IPS-15b (cell line): ENCODE data around the gene ZNF22.

ENCODE experiments used
- H3K27me3 ChIP-seq: one replicate; pipeline ENCODE4 v1.6.1; 2013; ENCODE audit warnings: low read length; ENCODE audit not compliant: control insufficient read depth, insufficient read depth
- H3K36me3 ChIP-seq: one replicate; pipeline ENCODE4 v1.6.1; 2013; ENCODE audit warnings: low read length; ENCODE audit not compliant: control insufficient read depth, insufficient read depth
- H3K4me1 ChIP-seq: one replicate; pipeline ENCODE4 v1.6.1; 2013; ENCODE audit warnings: mild to moderate bottlenecking, low read length; ENCODE audit not compliant: control insufficient read depth, insufficient read depth
- H3K4me3 ChIP-seq: one replicate; pipeline ENCODE4 v1.5.1; 2013; ENCODE audit warnings: low read depth, low read length
- H3K9ac ChIP-seq: one replicate; pipeline ENCODE4 v1.6.1; 2013; ENCODE audit warnings: low read depth, mild to moderate bottlenecking, low read length
- H3K9me3 ChIP-seq: one replicate; pipeline ENCODE4 v1.6.1; 2013; ENCODE audit warnings: mild to moderate bottlenecking, low read length; ENCODE audit not compliant: control insufficient read depth, insufficient read depth

Gene ZNF22

DNA sequence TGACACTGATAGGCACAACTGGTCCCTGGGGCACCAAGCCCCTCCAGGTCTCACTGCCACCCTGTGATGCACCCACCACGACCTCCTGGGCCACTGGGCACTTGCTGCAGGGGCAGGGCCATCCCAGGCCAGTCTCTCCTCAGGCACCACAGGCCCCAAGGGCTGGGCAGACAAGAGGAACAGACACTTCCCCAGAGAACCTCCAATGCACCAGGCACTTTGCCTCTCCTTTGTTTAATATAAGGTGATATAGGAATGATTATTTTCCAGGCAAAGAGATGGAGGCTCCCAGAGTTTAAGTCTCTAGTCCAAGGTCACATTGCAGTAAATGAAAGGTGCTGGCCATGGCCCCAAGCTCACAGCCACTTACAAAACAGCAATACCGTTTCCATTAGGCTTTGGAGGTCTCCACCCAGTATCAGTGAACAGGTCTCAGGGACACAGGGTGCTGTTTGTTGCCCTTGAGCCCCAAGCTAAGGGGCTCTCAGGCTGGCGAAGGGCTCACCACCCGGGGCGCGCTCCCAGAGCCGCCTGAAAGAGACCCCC lies 26.6 kb upstream of the ZNF22 start:
- H3K9me3 ChIP-seq, result no peaks in the 10 kb centered on the region
- no peak overlapping the region for H3K9ac ChIP-seq
- H3K4me3 ChIP-seq, result peak overlapping the region; percentile 70
- peaks cover 42% of the 10 kb centered on the region for H3K4me1 ChIP-seq
- no peaks in the 10 kb centered on the region for H3K36me3 ChIP-seq
- no peaks in the 10 kb centered on the region for H3K27me3 ChIP-seq

DNA sequence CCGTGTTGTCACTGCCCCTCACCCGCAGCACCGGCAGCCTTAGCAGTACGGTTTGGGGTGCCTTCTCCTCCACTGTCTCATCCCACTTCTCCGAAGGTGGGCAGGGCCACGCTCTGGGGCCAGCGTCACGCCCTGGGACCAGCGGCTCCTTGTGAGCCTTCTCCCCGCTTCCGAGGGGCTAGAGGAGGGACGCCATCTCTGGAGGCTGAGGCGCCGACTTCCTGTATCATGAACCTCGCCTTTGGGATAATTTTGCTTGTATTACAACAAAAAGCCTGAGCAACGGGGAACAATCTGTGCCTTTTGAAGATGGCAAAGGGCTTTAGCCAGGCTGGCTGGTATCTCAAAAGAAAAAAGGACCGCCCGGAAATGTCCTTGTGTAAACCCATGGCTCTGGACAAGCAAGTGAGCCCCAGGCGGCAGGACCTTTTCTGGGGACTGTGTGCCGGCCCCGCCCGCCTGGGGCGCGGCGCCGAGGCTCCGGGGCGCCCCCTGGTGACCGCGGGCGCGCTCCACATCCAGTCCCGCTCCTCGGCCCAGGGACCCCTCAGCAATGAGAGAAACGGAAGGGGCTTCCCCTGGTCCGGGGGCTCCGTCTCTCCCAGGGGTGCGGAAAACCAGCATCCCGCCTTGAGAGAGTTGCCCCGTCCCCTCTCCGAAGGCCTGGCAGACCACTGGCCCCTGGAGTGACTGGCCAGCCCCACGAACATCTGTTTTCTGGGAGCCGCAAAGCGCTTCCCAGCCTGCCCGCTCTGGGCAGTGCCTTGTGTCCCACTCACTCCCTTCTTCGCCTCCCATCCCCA lies 25.9 kb upstream of the ZNF22 start:
- Histone ChIP-seq H3K36me3 (no peaks in the 10 kb centered on the region), H3K4me3 (peak overlapping the region; percentile 70), H3K9ac (peak overlapping the region; percentile 76)

DNA sequence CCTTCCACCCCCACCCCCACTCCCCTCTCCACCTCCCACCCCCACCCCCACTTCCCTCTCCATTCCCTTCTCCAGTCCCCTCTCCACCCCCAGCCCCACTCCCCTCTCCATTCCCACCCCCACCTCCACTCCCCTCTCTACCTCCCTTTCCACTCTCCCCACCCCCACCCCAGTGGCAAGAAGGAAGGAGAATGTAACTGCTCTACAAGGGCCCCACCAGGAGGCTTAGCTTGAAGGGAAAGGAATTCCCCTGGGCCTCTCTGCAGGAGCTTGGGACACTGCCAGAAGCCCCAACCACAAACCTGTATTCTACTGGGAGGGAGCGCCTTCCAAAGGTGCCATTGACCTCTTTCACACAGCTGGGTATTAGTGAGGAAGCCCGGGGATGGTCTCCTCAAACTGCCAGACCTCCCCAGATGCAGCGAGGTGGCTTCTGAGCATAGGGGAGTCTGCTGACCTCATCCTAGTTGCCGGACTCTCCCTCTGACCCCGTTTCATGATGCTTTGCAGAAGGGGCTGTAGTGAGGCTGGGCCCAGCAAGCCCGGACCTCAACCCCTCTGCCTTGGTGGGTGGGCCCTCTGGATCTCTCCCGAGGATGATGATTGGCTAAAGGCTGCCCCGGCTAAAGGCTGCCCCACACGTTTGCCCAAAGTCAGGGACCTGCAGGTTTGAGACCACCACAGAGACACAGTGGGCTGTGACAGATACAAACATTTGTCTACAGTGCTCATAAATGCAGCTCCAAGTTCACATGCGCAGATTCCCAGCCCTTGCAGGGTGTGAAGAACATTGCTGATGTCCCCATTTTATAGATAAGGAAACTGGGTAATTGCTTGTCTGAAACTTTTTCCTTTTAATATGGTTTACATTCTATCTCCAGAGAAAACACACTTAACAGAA lies 25.0 kb upstream of the ZNF22 start:
- H3K36me3 ChIP-seq, result no peaks in the 10 kb centered on the region
- peak overlapping the region; percentile 55 for H3K4me3 ChIP-seq
- no peaks in the 10 kb centered on the region for H3K9me3 ChIP-seq
- peaks cover 56% of the 10 kb centered on the region for H3K4me1 ChIP-seq
- no peaks in the 10 kb centered on the region for H3K27me3 ChIP-seq
- H3K9ac ChIP-seq, result no peak overlapping the region

More for the DNA sequence above, 25.9 kb upstream of the ZNF22 start:
- H3K4me1 ChIP-seq, result peaks cover 48% of the 10 kb centered on the region
- no peaks in the 10 kb centered on the region for H3K27me3 ChIP-seq
- H3K9me3 ChIP-seq, result no peaks in the 10 kb centered on the region

DNA sequence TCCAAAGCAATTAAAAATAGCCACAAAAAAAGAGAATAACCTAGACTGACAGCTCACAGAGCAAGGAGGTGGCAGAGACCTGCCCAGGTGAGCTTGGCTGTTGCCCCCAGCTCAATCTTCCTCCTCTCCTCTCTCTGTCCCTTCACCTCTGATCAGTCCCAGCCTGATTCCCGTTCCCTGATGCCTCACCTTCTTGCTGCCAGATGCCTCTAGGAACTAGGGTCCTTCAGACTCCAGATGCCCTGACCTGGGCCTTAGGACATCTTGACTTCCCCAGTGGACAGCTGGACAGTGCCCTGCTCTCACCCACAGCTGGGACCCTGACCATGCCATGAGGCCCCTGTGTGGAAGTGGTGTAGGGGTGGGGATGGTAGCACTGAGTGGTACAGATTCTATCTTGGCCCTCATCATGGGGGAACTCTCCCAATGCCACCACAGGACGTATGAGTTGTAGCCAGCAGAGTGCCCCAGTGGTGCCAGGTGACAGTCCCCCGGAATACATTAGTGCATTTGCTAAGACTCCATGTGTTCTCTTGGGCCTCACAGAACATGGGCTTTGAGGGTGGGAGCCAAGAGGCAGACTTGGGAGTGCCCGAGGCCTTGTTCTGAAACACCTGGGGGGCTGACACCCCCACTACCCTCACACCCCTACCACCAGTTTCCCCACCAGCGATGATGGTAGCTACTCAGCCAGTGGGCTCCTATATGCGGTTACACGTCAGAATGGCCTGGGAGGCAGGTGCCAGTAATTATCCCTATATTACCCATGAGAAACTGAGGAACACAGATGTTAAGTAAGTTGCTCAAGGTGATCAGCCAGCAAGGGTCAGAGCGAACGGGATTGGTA lies 24.1 kb upstream of the ZNF22 start:
- H3K9me3 ChIP-seq, result no peaks in the 10 kb centered on the region
- H3K4me3 ChIP-seq, result no peak overlapping the region
- H3K36me3 ChIP-seq, result no peaks in the 10 kb centered on the region
- H3K4me1 ChIP-seq, result peaks cover 57% of the 10 kb centered on the region
- no peaks in the 10 kb centered on the region for H3K27me3 ChIP-seq
- H3K9ac ChIP-seq, result no peak overlapping the region

DNA sequence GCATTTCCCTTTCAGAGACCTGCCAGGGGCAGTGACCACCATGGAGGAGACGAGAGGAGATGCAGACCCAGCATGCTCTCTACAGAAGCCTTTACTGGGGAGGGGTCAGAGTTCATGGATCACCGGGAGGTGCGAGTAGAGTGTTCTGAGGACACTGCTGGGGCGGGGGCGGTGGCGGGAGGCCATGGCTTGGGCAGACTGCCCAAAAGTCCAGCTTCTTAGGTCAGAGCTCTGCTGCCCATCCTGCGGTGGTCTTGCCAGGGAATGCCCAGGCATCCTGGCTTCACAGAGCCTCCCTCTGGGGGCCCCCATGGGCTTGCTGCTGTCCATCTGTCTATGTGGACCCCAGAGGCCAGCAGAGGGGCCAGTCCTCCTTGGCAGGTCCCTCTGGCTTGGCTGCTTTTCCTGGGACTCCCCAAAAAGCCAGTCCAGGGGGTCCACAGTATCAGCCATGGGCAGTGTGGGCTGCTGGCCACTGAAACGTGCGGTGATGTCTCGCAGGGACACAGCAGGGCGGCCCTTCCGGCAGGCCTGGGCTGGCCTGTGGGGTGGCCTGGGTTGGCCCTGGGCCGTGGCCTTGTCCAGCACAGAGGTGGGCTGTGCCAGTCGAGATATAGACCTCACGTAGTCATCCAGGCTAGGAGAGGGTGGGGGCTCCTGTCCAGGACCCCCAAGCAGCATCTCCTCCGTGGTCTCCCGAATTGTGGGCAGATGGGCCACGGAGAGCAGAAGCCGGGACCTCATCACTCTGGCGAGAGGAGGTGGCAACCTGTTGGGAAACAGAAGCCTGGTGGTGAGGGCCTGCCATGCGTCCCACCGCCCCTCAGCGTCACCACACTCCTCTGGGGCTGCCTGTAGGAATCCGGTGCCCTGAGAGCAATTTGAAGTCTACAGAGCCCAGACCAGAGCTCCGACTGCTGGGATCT lies 23.2 kb upstream of the ZNF22 start:
- Histone ChIP-seq H3K9ac (peak overlapping the region; percentile 2), H3K4me3 (peak overlapping the region; percentile 13)

DNA sequence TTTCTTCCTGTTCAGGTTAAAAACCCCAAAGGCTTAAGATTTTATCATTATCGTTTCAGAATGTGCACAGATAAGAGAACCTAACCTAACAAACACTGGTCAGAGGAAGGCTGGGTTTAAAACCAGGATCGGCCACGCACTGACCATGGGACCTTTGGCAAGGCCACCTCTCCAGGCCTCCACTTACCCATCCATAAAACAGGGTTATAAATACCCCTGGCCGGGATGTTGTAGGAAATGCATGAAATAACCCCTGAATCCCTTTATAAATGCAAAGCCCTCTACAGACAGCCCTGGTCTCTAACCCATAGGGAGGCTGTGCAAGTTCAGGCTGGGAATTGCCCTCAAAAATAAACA lies 22.5 kb upstream of the ZNF22 start:
- peak overlapping the region; percentile 2 for H3K9ac ChIP-seq
- peaks cover 55% of the 10 kb centered on the region for H3K4me1 ChIP-seq
- H3K36me3 ChIP-seq, result no peaks in the 10 kb centered on the region
- H3K27me3 ChIP-seq, result no peaks in the 10 kb centered on the region
- peak overlapping the region; percentile 26 for H3K4me3 ChIP-seq
- no peaks in the 10 kb centered on the region for H3K9me3 ChIP-seq

More for the DNA sequence above, 23.2 kb upstream of the ZNF22 start:
- no peaks in the 10 kb centered on the region for H3K27me3 ChIP-seq
- H3K36me3 ChIP-seq, result no peaks in the 10 kb centered on the region
- H3K9me3 ChIP-seq, result no peaks in the 10 kb centered on the region
- H3K4me1 ChIP-seq, result peaks cover 57% of the 10 kb centered on the region

DNA sequence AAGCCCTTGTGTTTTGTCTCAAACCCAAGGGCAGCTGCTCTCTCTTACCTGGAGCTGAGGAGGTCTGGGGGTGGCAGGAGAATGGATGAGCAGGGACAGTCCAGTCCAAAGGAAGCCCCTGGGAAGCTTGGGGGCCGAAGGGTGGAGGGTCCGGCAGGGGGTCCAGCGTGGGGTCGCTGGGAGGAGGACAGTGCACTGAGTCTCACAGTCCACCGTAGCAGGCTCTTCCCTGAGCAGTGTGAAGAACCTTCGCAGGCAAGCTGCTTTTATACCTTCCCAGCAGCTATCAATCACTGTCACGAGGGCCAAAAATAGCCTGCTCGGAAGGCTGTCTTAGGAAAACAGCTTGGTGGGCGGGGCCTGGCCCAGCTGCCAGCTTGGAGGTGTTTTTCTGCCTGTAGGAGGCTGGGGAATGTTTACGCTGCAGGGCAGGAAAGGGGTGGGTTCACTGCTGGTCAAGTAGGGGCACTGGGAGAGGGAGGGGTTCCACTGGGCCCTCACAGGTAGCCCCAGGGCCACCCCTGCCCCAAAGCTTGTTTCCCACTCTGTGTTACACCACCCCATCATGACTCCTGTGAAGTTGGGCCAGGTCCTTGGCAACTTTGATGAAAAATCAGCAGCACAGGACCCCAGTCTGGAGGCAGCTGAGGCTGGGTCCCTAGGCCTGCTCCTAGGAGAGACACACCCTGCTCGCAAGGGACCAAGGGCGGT lies 22.0 kb upstream of the ZNF22 start, which contains the start of gene DEPP1:
DEPP1 (minus strand) TSS at position 240 of the 711 bp plus-strand sequence. CDS start 779 bp downstream, outside the sequence.
- no peaks in the 10 kb centered on the region for H3K36me3 ChIP-seq

DNA sequence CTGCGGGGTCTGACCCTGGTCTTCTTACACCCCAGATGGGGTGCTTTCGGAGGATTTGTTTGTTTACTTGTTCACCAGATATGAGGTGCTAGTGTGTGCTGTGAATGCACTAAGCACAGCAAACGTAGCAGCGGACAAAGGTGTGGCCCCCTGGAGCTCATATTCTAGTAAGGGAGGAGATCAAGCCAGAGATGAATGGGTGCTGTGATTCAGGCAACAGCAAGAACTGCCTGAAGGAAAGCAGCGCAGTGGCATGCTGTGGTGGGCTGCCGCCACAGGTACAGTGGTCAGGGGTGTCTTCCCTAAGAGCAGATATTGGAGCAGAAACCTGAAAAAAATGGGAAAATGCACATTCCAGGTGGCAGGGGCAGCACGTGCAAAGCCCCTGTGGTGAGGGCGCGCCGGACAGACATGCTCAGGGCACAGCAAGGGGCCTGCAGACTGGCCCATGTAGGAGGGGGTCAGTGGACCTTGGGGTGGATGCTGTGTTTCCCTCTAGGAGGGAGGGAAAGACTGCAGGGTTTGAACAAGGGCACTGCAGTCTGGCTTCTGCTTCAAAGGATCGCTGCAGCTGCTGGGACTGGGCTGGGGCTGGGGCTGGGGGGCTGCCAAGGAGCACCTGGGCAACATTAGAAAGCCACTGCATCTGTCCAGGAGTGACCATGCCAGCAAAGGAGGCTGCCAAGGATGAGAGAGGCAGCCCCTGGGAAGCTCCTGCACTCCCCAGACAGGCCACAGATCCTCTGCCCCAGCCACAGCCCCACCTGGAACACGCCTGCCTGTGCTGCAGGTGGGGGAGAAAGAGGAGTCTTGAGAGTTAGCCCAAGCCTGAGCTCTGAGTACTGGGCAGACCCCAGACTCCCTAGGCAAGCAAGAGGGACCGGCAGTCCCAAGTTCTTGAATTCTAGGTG lies 21.2 kb upstream of the ZNF22 start:
- Histone ChIP-seq H3K4me3 (no peak overlapping the region), H3K9me3 (no peaks in the 10 kb centered on the region), H3K36me3 (no peaks in the 10 kb centered on the region), H3K4me1 (peaks cover 43% of the 10 kb centered on the region), H3K9ac (no peak overlapping the region), H3K27me3 (no peaks in the 10 kb centered on the region)

More for the DNA sequence above, 22.0 kb upstream of the ZNF22 start, which contains the start of gene DEPP1:
- H3K4me1 ChIP-seq, result peaks cover 50% of the 10 kb centered on the region
- no peaks in the 10 kb centered on the region for H3K27me3 ChIP-seq
- H3K4me3 ChIP-seq, result peak within 1 kb of the TSS; percentile 26
- peak within 1 kb of the TSS; percentile 2 for H3K9ac ChIP-seq
- no peaks in the 10 kb centered on the region for H3K9me3 ChIP-seq

DNA sequence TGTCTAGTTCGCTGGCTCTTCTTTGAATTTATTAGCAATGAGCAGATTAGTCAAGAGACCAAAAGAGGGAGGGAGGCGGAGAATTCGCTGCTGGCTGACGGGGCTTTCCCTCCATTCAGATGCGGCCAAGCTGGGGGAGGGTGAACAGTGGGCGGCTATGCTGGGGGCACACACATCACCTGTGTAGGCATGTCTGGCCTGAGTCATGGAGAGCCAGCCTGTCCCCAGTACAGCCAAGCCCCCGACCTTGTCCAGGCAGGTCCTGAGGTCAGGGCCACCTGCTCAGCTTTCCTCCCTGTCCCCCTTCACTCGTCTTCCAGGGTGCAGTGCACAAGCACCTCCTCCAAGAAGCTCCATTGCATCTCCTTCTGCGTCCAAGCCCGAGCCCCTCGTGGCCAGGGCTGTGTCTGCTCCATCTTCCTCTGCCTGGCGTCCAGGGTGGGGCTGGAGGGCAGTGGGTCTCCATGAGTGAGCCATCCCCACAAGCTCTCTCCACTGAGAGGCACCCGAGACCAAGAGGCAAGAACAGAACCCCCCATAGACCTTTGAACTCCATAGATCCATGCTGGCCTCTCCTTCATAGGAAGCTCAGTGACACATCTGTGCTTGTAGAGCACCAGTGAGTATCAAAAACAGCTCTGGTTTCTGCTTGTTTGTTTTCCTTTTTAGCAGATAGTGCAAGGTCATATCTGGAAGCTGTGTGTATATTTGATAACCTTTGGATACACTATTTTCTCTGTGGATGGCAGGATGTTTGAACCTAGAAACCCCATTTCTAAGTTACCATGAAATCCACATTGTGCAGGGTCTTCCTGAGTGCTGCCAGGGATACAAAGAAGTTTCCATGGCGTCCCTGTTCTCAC lies 20.2 kb upstream of the ZNF22 start:
- no peaks in the 10 kb centered on the region for H3K9me3 ChIP-seq
- peaks cover 47% of the 10 kb centered on the region for H3K4me1 ChIP-seq
- no peaks in the 10 kb centered on the region for H3K36me3 ChIP-seq
- H3K9ac ChIP-seq, result no peak overlapping the region
- H3K4me3 ChIP-seq, result no peak overlapping the region
- H3K27me3 ChIP-seq, result no peaks in the 10 kb centered on the region
